HG02884 (cell line): Measurements from ENCODE around the gene FAM184A.

Experiments used
- ATAC-seq: cut with Tn5 transposase; IDR thresholded peaks from one replicate; pipeline ENCODE4 v1.9.1; 2021; ENCODE audit warnings: mild to moderate bottlenecking, moderate library complexity; ENCODE audit not compliant: unreplicated experiment

FAM184A gene

GRCh38 chr6:118971682-118972081, 106.8 kb downstream of the FAM184A start:
- ATAC-seq, result no peak

DNA sequence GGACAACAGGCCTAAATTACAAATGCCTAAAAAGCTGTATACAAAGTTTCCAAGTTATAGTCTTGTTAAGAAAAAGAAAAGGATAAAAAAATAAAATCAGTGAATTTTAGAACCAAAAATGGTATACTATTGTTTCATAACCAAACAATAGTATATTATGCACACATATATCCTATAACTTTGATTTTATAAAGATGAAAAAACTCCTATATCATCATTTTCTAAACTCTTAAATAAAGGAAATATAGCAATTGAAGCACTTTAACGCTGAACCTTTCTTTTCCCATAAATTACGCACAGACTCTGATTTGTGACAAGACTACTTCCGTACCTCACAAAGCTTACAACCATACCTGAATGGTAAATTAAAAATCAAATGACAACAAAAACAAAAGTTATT, 107.6 kb downstream of the FAM184A start:
- no peak for ATAC-seq

DNA sequence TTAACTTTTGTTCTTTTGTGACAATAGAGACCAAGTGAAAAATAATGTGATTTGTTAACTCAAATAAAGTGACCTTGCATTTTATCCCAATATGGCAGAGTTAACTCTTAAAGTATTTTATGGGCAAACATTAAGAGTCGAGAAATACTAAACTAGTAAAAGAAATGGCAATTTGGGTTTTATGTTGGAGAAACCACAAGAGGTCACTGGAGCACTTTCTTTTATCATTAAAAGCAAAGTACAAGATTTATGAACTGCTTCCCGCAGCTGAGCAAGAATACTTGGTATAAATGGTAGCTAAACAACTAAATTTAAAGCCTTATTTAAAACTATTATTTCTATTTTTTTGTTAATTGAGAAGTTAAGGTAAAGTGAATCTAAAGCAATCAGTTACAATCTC, 110.0 kb downstream of the FAM184A start:
- ATAC-seq, result no peak

DNA sequence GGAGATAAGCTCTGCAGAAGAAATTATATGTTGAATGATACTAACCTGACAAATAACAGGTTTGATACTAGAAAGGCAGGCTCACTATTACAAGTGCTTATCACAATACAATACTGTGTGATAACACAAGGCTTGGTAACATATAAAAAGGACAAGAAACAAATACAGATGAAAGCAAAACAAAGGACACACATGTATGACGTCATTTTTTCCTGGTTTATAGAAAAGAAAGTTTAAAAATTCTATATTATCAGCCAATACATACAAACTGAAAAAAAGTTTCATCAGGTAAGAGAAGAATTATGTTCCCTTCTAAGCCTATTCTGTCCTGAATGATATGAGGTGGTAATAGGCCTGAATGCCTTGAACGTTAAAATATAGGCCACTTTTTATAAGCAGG, 111.2 kb downstream of the FAM184A start:
- ATAC-seq, result no peak

DNA sequence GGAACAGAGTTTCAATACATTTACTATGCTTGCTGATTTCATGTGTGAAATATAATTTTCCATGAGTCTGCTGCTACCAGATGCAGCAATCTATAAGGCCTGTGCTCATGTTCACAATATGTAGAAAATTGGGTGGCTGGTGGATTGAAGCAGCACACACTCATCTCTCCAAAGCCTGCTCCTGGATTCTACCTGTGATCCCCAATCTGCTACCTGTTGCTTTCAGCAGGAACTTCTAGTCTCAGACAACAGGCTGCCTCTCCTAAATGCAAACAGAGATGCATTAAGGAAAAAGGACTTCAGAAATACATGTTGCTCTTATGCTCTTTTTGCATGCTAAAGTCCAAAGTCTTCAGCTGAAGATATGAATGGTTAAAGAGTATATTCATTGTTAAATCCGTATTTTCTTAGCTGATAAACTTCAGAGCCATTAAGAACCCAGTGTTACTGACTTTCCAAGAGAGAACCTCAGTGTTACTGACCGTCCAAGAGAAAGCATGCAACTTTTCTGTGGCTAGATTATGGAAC, 112.6 kb downstream of the FAM184A start:
- ATAC-seq, result no peak

DNA sequence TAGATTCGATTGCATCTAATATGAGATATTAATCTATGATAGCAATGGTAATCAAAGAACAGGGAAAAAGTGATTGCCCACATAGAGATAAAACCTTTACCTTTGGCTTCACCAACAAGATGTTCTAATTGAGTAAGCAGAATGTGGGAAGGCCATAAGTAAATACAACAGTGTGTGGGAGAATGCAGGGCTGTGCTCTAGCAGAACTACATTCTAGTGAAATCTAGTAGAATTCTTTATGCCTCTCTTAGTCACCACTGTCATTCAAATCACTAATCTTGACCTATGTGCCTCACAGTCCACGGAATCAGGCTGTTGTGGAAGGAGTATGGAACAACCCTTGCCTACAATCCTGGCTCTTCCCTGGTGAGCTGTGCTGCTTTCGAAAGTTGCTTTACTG, 113.1 kb downstream of the FAM184A start:
- no peak for ATAC-seq

DNA sequence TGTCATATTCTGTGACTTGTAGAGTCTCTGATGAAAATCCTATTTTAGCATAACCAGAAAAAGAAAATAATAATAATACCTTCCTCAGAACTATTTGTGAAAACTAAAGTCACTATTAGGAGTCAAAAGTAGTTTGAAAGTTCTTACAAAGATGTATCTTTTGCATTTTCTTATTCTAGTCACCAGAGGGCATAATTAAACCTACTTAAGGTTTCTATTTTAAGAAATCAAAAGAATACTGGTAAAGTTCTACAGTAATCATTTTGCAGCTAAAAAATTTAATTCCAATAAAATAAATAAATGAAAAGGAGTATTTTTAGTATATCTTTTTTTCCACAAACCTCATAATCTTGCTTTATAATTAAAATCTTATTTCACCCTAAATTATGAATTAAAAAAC, 115.5 kb downstream of the FAM184A start:
- no peak for ATAC-seq

DNA sequence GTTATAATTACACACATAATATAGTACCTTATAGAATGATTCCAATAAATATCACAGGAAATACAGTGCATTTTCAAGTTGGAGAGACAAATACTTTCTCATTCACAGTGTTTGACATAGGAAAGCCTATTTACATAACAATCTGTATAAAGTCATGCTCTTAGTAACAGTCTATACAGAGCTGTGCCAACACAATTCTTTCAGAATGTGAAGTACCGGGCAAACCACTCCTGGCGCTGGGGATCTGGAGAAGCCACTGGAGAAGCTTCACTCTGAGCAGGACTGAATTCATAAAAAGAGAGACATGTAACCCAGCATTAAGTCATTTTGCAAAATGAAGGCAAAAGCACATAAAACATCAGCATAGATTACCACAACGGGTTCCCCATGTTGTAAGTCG, 118.6 kb downstream of the FAM184A start:
- ATAC-seq, result no peak

GRCh38 chr6:118953391-118953790, 125.1 kb downstream of the FAM184A start:
- no peak for ATAC-seq

GRCh38 chr6:118952683-118953082, 125.8 kb downstream of the FAM184A start:
- ATAC-seq, result no peak

GRCh38 chr6:118945217-118945616, 133.2 kb downstream of the FAM184A start:
- ATAC-seq, result no peak

- no peak for ATAC-seq
Measured at GRCh38 chr6:118940770-118941169, 137.7 kb downstream of the FAM184A start.

GRCh38 chr6:118939683-118940082, 138.8 kb downstream of the FAM184A start:
- ATAC-seq, result no peak

- no peak for ATAC-seq
Measured at GRCh38 chr6:118935978-118936703, 142.3 kb downstream of the FAM184A start.

GRCh38 chr6:118935331-118935668, 143.2 kb downstream of the FAM184A start:
- peak; percentile 10 for ATAC-seq

DNA sequence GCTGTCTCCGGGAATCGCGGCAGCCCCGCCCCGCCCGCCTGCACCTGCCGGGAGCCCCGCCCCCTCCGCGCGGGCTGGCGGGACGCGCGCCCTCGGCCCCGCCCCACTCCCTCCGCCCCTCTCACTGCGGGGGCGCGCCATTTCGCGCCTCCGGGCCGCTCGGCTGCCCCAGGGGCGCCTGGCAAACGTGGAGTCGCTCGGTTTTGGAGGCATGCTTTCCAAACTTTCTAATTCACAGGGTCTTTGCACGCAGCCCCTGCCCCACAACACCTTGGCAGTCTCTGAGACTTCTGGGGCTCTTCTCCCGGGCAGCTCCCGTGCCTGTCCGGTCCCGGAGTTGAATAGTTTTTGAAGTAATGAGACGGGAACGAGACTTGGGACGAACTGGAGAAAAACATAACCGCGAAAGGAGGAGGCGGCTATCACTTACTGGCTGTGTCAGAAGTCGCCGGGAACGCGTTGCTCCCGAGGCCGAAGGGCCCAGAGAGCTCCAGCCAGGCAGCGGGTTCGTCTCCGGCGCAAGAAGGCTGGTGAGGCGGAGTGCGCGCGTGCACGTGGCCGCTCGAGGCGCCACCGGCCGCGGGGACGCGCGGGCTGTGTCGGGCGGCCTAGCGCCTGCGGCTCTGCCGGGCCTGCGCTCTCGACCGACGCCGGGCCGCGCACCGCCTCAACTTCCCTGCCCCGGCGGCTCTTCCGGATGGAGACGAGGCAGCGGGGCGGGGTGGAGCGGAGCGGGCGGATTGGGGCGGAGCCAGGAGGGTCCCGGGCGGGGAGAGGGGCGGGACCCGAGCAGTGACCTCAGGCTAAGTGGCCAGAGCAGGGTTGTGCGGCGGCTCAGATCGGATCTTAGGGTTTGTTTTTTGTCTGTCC, 143.8 kb downstream of the FAM184A start, which contains the start of gene MCM9:
Gene MCM9 (minus strand): TSS at position 699 of the 870 bp plus-strand sequence. CDS start 3,436 bp downstream, outside the sequence.
- ATAC-seq, result peak; percentile 93

GRCh38 chr6:118933855-118934460, 144.5 kb downstream of the FAM184A start:
- ATAC-seq, result no peak

DNA sequence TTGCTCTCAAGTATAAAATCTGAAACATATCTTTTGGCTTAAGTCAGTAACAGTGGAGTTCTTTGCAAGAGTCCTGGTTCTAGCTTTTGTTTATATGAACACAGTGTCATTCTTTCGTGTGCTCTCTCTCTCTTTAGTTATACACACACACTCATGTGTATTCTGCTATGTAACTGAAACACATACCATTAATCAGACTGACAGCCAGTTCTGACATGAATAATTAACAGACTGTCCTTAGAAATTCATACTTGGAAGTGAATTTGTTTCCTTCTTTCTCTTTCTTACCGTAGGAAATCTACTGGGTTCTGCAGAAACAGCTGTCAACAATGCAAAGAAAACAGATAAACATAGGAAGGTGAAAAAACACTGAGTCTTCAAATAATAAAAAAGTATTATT, 146.0 kb downstream of the FAM184A start:
- ATAC-seq, result no peak

DNA sequence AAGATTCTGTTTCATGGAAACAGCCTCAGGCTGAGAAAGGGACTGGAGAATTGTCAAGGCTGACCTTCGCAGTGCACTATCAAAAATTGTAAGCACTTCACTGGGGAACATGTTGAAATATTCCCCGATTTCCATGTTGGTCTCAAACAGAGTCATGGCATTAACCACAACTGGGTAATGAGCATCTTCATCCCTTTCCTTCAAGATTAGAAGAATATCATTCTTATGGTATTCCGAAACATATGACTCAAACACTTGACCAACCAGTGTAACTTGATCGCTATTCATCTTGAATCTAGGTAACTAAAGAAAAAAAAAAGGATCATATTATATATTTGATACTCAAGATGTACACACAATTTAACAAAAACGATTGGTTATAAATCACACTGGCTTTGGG, 147.0 kb downstream of the FAM184A start:
- ATAC-seq, result no peak

DNA sequence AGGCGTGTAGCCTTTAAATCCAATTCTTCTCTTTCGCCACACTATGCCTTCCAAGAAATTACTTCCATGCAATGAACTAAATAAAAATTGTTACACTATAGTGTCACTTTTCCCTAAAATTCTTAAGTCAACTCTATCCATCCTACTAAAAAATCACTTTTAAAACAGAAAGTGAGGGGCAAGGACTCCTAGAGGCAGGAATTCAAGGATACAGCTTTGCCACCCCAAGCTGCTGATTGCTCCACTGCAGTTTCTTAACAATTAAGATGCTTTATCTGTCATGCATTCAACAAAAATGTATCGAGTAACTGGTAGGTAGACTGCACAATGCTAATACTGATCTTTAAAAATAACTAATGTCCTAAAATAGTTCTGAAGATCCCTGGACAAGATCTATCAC, 147.8 kb downstream of the FAM184A start:
- ATAC-seq, result no peak

GRCh38 chr6:118923035-118923434, 155.4 kb downstream of the FAM184A start:
- no peak for ATAC-seq

- peak; percentile 52 for ATAC-seq
Measured at GRCh38 chr6:118921084-118921483, 157.4 kb downstream of the FAM184A start.
